HG03135 (cell line): ENCODE measurements around the gene B3GNT7.
"Not testable (repeated sequence)": the region's sequence is repeated elsewhere in the genome, so short reads cannot be mapped to it uniquely, and the experiment has no call there.

Experiments used
- ATAC-seq: cut with Tn5 transposase; IDR thresholded peaks from one replicate; pipeline ENCODE4 v1.9.1; 2021; ENCODE audit warnings: mild to moderate bottlenecking, moderate library complexity; ENCODE audit not compliant: unreplicated experiment

The B3GNT7 gene

GRCh38 chr2:231395188-231396057 lies at the start of gene B3GNT7:
B3GNT7 (plus strand) TSS chr2:231395710; CDS start chr2:231395804, 94 bp downstream.
- peak; percentile 15 for ATAC-seq

- no peak for ATAC-seq
Measured at GRCh38 chr2:231347081-231347480, 48.4 kb upstream of the B3GNT7 start.

GRCh38 chr2:231347638-231348037 lies 47.9 kb upstream of the B3GNT7 start:
- ATAC-seq: no peak

- no peak for ATAC-seq
Measured at GRCh38 chr2:231348173-231348572, 47.3 kb upstream of the B3GNT7 start.

GRCh38 chr2:231348704-231349373 lies 46.7 kb upstream of the B3GNT7 start:
- no peak for ATAC-seq

- ATAC-seq: not testable (repeated sequence)
Measured at GRCh38 chr2:231349374-231349735, 46.2 kb upstream of the B3GNT7 start.

GRCh38 chr2:231351648-231352047 lies 43.9 kb upstream of the B3GNT7 start:
- ATAC-seq: no peak

GRCh38 chr2:231353469-231353868 lies 42.0 kb upstream of the B3GNT7 start:
- no peak for ATAC-seq

- ATAC-seq: no peak
Measured at GRCh38 chr2:231355508-231356465, 39.7 kb upstream of the B3GNT7 start.

GRCh38 chr2:231356466-231356844 lies 39.1 kb upstream of the B3GNT7 start:
- no peak for ATAC-seq

- ATAC-seq: no peak
Measured at GRCh38 chr2:231357048-231357447, 38.5 kb upstream of the B3GNT7 start.

- ATAC-seq: no peak
Measured at GRCh38 chr2:231357931-231358330, 37.6 kb upstream of the B3GNT7 start.

GRCh38 chr2:231359441-231359840 lies 36.1 kb upstream of the B3GNT7 start:
- ATAC-seq: no peak

- ATAC-seq: no peak
Measured at GRCh38 chr2:231359948-231360347, 35.6 kb upstream of the B3GNT7 start.

- no peak for ATAC-seq
Measured at GRCh38 chr2:231360401-231360800, 35.1 kb upstream of the B3GNT7 start.

- ATAC-seq: no peak
Measured at GRCh38 chr2:231360881-231361371, 34.6 kb upstream of the B3GNT7 start.

- ATAC-seq: peak; percentile 95
Measured at GRCh38 chr2:231361701-231362554, 33.6 kb upstream of the B3GNT7 start.

GRCh38 chr2:231362555-231363184 lies 32.8 kb upstream of the B3GNT7 start:
- no peak for ATAC-seq

- no peak for ATAC-seq
Measured at GRCh38 chr2:231364061-231364460, 31.4 kb upstream of the B3GNT7 start.
